ENCODE measurements around the gene SORCS2. TPM values are rescaled to one million over a fixed set of nuclear protein-coding genes. Genes with fewer than 3 reads are reported as not detected.

SORCS2 gene
- total RNA-seq, 1 experiment from 2014 or later, result 0.15 TPM

DNA sequence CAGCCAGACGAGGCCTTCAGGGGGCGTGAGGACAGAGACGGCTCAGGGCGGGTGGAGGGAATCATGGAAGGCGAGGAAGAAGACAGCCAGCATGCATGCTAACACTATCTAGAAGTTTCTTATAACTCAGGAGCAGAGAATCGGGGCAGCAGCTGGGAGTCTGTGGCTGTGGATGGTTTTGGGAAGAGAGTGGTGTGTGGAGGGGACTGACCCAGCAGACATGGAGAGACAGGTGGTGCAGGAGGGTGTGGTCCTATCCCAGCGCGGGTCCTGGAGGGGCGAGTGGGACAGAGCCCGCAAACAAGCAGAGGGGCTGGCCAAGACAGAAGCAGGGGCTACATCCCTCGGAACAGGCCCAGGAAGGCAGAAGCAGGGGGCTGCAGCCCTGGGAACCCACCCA lies 555.2 kb downstream of the SORCS2 start:
- no peak overlapping the region for H3K4me3 ChIP-seq (ENCODE audit: low read depth in 2 of 2, low read length in 2 of 2)
- BruUV-seq (replicated peaks), result no TSS peak
- TF ChIP-seq SIN3A (IDR thresholded peaks at IDR 0.05; ENCODE audit: borderline replicate concordance, insufficient read depth, low read depth, low read length) (no peak), POLR2AphosphoS5 (IDR thresholded peaks at IDR 0.05; ENCODE audit: low read depth, low read length) (no peak), TCF7L2 (IDR thresholded peaks at IDR 0.05; ENCODE audit: low read depth, low read length) (no peak)
- TF ChIP-seq, protein P1, sequence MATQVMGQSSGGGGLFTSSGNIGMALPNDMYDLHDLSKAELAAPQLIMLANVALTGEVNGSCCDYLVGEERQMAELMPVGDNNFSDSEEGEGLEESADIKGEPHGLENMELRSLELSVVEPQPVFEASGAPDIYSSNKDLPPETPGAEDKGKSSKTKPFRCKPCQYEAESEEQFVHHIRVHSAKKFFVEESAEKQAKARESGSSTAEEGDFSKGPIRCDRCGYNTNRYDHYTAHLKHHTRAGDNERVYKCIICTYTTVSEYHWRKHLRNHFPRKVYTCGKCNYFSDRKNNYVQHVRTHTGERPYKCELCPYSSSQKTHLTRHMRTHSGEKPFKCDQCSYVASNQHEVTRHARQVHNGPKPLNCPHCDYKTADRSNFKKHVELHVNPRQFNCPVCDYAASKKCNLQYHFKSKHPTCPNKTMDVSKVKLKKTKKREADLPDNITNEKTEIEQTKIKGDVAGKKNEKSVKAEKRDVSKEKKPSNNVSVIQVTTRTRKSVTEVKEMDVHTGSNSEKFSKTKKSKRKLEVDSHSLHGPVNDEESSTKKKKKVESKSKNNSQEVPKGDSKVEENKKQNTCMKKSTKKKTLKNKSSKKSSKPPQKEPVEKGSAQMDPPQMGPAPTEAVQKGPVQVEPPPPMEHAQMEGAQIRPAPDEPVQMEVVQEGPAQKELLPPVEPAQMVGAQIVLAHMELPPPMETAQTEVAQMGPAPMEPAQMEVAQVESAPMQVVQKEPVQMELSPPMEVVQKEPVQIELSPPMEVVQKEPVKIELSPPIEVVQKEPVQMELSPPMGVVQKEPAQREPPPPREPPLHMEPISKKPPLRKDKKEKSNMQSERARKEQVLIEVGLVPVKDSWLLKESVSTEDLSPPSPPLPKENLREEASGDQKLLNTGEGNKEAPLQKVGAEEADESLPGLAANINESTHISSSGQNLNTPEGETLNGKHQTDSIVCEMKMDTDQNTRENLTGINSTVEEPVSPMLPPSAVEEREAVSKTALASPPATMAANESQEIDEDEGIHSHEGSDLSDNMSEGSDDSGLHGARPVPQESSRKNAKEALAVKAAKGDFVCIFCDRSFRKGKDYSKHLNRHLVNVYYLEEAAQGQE (IDR thresholded peaks at IDR 0.05; ENCODE audit: insufficient read depth in 1 of 2, low read depth in 2 of 2, low read length in 1 of 2), result no peak
- TF ChIP-seq, protein P2, sequence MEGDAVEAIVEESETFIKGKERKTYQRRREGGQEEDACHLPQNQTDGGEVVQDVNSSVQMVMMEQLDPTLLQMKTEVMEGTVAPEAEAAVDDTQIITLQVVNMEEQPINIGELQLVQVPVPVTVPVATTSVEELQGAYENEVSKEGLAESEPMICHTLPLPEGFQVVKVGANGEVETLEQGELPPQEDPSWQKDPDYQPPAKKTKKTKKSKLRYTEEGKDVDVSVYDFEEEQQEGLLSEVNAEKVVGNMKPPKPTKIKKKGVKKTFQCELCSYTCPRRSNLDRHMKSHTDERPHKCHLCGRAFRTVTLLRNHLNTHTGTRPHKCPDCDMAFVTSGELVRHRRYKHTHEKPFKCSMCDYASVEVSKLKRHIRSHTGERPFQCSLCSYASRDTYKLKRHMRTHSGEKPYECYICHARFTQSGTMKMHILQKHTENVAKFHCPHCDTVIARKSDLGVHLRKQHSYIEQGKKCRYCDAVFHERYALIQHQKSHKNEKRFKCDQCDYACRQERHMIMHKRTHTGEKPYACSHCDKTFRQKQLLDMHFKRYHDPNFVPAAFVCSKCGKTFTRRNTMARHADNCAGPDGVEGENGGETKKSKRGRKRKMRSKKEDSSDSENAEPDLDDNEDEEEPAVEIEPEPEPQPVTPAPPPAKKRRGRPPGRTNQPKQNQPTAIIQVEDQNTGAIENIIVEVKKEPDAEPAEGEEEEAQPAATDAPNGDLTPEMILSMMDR (IDR thresholded peaks at IDR 0.05), result no peak
- H3K9me3 ChIP-seq (ENCODE audit: control insufficient read depth, insufficient read depth, low read depth, low read length), result no peaks in the 10 kb centered on the region
- H3K36me3 ChIP-seq (ENCODE audit: control insufficient read depth, insufficient read depth, low read length), result no peaks in the 10 kb centered on the region
- ChIA-PET CTCF (no interaction called here), POLR2A (no interaction called here)
- no peak for ATAC-seq
- intact Hi-C loops (cut with micrococcal nuclease; ENCODE audit: unreplicated experiment), result no loop called here
- no peak overlapping the region for H3K27ac ChIP-seq (ENCODE audit: low read length)
- no peak for DNase-seq (ENCODE audit: low read depth, low spot score)
- H3K27me3 ChIP-seq (ENCODE audit: control insufficient read depth, insufficient read depth, low read length), result no peaks in the 10 kb centered on the region
- in situ Hi-C loops (cut with HindIII; ENCODE audit: low pct_unique_long_range_greater_than_20kb, low sequenced_read_pairs), result no loop called here
- peaks cover 17% of the 10 kb centered on the region for H3K4me1 ChIP-seq (ENCODE audit: control insufficient read depth, insufficient read depth, low read length)

DNA sequence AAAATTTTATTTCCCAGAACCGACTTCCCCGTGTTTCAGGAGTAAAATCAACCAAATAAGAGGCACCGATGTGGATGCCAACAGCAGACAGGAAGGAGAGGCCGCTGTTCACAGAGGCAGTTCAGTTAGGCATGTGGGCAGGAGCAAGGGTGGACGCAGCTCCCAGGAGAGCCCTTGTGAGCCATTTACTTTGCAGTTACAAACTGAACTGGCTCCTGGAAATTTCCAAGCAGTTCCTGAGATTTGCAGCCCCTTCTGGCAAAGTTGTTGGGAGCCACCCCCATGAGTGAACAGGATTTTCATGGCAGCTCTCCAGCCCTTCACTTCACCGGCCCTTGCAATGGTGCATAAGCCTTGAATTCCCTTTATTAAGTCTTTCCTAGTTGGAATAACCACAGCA lies 558.2 kb downstream of the SORCS2 start:
- in situ Hi-C loops (cut with HindIII; ENCODE audit: low pct_unique_long_range_greater_than_20kb, low sequenced_read_pairs) (no loop called here), intact Hi-C loops (cut with micrococcal nuclease; ENCODE audit: unreplicated experiment) (no loop called here)
- POLR2A ChIA-PET, result no interaction called here
- H3K27me3 ChIP-seq (ENCODE audit: control insufficient read depth, insufficient read depth, low read length), result no peaks in the 10 kb centered on the region
- H3K27ac ChIP-seq (ENCODE audit: low read length), result peak overlapping the region; percentile 72
- peaks cover 20% of the 10 kb centered on the region for H3K4me1 ChIP-seq (ENCODE audit: control insufficient read depth, insufficient read depth, low read length)
- peak overlapping the region in 1 of 2 experiments; percentile 27; a peak in 1 of 4 replicates for H3K4me3 ChIP-seq (ENCODE audit: low read depth in 2 of 2, low read length in 2 of 2)
- TF ChIP-seq, protein P2 (IDR thresholded peaks at IDR 0.05), result no peak
- TF ChIP-seq POLR2AphosphoS5 (IDR thresholded peaks at IDR 0.05; ENCODE audit: low read depth, low read length) (no peak), SIN3A (IDR thresholded peaks at IDR 0.05; ENCODE audit: borderline replicate concordance, insufficient read depth, low read depth, low read length) (no peak), TCF7L2 (IDR thresholded peaks at IDR 0.05; ENCODE audit: low read depth, low read length) (no peak)
- TF ChIP-seq, protein P1 (IDR thresholded peaks at IDR 0.05; ENCODE audit: insufficient read depth in 1 of 2, low read depth in 2 of 2, low read length in 1 of 2), result no peak
- no peaks in the 10 kb centered on the region for H3K36me3 ChIP-seq (ENCODE audit: control insufficient read depth, insufficient read depth, low read length)
- no peaks in the 10 kb centered on the region for H3K9me3 ChIP-seq (ENCODE audit: control insufficient read depth, insufficient read depth, low read depth, low read length)
- no TSS peak for BruUV-seq (replicated peaks)
- ATAC-seq (0 out of 2 replicates have a peak, but pooled peaks have one; percentile 37), DNase-seq (ENCODE audit: low read depth, low spot score) (no peak)
- CTCF ChIA-PET, result no interaction called here

Measured in Panc1 (cell line).